Activated CD4-positive, alpha-beta T cell treated with anti-CD3 and anti-CD28 coated beads, Interleukin-2, amount 50 U/mL, for 48 hours (primary cell): Measurements from ENCODE around the gene FZD4.
"Not testable (repeated sequence)": the region's sequence is repeated elsewhere in the genome, so short reads cannot be mapped to it uniquely, and the experiment has no call there.

Experiments
- DNase-seq, 2 experiments: peaks; one replicate each; pipeline ENCODE4 v3.0.0-alpha.2; 2020

Gene FZD4

DNA sequence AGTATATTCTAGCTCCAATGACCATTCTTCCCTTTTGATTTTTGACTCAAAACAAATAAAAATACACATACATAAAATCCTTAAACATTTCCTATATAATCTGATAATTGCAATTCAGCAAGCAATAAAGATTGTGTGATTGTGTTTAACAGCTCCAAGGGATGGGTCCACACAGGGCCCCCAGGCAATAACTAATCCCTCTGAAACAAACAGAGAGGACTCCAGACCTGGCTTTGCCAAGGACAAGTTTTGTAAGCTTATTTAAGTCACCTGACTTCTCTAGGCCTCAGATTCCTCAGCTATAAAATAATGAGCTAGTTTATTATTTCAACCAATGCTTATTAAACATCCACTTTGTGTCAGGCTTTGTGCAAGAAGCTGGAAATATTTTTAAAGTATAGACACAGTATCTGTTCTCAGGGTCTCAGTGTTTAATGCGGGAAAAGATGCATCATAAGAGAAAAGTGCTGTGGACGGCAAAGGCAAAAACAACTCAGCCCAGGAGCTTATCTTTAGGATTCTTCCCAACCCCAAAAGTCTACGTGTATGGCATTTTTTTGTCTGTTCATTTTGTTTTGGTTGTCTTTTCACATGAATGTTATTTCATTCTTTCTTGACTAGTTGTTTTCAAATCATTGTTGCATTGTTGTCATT, 20.1 kb downstream of the FZD4 start:
- no peak for DNase-seq

DNA sequence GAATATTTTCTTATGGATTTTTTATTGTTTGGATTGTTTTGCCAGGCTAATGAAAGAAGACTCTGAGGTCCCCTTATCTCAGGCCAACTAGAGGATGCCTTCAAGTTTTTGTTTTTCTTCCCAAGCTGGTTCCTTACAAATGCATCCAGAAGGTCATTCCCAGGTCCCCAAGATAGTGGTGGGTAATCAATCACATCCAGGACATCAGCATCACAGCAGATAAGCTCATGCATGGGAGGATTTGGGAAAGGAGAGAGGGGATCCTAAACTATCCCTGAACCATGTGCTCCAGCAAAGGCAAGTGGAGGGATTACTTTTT, 20.7 kb downstream of the FZD4 start:
- no peak for DNase-seq

DNA sequence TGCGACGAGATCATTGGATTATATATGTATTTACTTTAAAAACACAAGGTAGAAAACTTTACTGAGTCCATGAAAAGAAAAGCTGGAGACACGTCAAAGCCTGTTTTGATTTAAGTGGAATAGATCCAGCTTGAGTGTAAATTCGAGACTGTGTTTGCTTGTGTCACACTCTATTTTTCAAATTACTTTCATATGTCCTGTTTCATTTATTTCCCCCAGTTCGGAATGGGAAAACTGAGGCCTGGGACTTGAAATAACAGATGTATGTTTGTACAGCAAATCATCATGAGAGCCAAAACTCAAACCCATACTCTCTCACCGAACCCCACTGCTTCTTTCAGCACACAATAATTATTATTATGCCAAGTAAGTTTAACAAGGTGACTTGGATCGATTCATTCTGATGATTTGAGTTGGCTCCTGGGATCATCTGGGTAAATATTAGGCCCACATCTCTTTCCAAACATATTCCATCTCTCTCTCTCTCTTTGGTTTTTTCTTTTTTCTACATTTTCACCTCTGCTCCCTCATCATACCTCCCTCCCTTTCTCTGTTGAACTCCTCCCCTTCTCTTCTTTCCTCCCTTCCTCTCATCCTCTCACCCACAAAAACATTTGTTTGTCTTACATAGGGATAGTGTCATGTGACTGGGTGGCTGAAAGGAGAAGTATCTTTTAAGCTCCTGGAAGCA, 21.2 kb downstream of the FZD4 start:
- DNase-seq = no peak

DNA sequence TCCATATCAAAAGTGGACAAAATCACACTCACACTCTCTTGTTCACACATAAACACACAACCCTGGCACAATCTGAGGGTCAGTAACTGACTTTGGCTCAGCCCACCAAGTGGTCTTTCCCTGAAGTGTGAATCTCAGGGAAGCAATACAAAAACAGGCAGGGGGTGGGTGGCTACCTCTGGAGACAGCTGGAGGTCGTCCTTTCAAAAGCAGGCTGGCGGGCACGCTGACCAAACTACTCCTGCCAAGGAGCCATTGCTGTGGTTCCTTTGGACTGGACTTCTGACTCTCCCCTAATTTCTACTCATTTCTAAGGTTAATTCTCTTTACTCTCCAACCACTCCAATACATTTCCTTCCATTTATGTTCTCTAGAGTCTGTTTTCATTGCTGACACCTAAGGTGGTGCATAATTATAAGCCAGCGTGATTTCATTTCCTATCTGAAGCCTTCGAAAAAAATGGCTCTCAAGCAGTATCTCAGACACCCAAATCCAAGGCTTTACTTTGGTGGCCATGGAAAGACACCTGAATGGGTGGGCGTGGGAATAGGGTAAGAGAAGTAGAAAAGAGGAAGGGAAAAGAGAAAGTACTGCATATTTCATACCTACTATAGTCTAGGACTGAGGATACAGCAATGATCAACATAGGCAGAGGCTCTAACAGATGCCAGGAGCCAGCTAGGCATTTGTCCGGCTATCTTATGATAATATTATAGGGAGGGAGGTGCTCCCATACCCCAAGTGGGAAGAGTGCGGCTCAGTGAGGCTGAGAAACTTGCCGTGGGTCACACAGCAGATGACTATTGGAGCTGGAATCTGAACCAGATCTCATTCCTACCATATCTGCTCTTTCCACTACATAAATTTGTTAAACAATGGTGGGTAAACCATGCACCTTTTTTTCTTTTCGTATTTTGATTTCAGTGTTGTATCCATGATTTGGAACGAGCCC, 22.0 kb downstream of the FZD4 start:
- DNase-seq = no peak

DNA sequence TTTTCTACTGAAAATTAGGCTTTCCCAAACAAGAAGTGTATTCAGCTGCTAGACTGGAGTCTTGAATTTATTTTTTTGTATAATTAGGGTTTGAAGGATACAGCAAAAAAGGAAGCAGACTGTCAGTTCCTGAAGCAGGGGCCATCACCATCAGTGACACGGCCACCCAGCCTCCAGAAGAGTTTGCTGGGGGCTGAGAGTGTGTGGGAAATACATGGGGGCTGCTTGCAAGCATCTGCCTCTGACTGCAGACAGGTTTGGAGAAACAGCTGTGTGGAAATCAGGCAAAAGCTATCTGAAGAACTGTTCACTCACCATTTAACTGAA, 23.0 kb downstream of the FZD4 start:
- no peak for DNase-seq

DNA sequence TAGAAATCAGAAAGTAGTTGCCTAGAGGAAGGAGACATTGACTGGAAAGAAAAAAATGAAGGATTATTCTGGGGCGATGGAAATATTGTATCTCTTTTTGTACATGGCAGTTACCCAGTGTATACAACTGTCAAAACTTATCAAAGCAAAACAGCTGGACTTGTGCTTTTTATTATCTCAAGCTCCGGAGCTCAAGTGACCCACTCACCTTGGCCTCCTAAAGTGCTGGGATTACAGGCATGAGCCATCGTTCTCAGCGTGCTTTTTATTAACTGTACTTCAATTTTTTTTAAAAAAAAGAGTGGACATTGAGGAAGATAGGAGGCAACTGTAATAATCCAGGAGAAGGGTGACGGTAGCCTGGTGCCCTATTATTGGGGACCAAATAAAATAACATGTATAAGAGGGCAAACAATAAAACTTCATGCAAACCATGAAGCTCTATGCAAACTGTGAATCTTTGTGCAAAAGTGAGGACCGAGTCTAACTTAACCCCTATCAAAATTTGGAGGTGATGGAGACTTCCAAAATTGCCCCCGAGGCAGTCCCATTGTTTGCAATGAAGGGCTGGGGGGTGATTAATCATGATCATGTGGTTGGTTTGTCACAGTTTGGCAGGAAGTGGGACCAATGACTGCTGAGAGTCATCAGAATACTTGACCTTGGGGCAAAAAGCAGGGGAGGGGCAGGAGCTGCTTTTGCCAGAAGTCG, 23.5 kb downstream of the FZD4 start:
- peak in 1 of 2 experiments; percentile 2 for DNase-seq

DNA sequence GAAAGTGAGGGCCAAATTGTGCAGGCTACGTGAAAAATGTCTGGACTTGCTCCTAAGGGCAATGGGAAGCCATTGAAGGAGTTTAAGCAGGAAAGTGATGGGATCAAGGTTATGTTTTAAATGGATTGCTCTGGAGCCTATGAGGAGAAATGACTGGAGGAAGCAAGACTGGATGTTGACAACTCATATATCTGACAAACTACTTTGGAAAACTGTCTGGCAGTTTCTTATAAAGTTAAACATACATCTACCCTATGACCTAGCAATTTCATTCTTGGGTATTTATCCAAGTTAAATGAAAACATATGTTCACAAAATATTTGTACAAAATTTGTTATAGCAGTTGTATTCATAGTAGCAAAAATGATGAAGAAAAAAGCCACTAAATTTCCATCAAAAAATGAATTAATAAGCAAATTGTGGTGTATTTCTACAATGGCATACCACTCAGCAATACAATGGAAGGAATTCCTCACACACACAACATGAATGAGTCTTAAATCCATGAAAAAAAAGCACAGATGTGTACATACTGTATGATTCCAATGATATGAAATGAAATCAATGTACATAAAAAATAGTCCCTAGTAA, 24.1 kb downstream of the FZD4 start:
- no peak for DNase-seq

DNA sequence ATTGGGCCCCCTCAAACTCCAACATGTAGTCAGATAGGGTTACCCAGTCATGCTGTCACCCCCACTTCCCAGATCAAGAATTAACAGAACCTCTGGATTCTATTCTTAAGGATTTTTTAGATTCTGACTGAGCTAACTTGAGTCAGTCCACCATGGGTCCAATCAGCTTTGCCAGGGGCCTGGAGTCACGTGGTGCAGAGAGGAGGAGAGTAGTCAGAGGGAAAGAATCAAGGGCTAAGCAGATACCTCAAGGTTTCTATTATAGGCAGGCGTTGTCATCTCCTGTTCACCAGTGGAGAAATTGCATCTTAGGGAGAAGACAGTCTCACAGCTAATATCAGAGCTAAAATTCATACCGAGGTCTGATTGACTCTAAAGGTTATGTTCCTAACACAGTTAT, 28.2 kb downstream of the FZD4 start:
- no peak for DNase-seq

DNA sequence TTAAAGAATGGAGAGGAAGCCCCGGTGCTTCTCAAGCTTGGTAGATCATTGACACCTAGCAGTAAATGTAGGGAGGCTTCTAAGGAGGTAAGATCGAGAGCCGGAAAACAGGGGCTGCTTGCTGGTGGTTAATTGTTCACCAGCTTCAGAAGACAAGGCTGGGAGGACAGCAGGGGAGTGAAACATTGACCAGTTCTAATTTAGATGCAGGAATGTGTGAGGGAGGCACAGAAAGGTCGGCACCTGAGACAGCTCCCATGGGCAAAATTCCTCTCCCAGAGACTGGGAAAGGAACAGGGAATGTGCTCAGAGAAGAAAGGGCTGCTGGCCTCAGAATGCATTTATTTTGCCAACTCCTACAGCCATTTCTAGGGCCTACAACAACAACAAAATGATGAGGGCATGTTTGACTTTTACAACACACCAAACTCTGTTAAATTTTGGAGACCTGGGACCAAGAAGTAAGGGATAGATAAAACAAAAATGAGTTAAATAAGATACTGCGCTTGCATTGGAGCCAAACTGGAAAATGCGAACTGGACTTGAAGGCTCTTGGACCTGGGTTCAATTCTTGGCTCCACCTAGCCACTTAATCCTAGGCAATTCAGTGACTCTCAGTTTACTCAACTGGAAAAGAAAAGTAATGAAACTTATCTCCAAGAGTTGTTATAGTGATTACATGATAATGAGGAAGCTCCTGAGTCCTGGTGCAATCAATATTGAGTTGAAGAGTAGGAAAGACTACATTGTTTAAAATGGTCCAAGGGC, 31.0 kb downstream of the FZD4 start:
- no peak for DNase-seq

DNA sequence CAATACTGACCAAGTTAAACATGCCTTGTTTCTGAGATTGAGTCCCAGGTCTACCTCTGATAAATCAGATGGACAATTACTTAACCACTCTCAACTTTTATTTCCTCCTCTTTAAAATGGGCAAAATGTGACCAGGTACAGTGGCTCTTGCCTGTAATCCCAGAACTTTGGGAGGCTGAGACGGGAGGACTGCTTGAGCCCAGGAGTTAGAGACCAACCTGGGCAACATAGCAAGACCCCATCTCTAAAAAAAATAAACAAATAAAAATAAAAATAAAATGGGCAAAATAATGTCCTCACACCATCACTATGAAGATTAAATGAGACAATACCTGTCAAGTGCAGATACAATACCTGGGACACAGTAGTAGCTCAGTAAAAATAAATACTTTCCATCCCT, 33.0 kb downstream of the FZD4 start:
- DNase-seq = no peak

DNA sequence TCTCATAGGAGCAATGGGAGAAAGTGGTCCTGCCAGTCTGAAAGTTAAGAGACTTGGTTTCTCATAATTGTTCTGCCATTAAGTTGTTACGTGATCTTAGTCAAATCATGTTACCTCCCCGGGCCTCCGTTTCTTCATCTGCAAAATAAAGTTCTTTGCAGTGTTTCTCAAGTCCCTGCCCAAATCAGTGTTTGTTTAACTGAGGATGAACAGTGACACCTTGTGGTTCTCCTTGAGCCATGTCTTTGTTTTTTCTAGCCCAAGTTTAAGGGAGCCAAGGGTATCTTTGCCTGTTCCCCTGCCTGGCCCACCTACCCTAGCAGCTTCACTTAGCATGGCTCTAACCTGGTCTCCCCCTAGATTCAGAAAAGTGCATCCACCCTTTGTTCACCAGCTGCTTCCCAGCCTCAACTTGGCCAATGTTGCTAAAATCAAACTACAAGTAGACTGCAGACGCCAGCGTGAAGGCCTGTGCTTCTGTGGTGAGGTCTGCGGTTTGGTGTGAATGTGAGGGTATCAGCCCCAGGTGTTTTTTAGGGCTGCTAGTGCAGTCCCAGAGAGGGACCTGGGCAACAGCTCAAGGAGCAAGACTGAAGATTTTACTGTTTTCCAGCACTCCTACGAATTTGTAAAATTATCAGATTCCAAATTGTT, 35.5 kb downstream of the FZD4 start:
- DNase-seq = no peak

DNA sequence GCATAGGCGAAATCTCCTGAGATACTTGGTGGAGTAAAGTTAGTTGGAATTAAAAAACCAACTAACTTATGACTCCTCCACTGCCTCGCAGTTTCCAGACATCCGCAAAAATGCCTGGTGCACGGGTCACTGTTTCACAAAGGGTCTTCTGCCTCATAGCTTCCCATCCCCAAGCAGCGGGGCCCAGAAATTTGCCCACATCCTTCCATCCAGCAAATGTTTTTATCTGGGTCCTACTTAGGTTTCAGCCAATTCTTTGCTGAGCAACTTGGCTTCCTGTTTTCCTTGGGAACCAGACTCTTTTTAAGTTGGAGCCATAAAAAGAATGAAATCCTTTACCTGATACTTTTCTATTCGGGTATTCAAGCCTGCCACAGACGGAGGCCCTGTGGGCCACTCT, 36.2 kb downstream of the FZD4 start:
- no peak for DNase-seq

DNA sequence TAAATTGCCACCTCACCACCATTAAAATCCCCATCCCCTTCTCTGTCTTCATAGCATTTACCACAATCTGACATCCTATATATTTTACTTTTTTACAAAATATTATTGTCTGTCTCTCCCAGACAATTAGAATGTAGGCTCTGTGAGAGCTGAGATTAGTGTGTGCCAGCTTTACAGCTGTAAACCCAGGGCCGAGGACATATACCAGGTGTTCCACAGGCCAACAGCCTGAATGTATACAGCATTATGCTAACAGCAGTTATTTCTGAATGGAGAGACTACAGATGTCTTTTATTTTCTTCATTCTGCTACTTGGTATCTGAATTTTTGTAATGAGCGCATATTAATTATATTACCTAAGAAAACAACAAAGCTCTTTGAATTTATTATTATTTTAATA, 36.7 kb downstream of the FZD4 start:
- no peak for DNase-seq

DNA sequence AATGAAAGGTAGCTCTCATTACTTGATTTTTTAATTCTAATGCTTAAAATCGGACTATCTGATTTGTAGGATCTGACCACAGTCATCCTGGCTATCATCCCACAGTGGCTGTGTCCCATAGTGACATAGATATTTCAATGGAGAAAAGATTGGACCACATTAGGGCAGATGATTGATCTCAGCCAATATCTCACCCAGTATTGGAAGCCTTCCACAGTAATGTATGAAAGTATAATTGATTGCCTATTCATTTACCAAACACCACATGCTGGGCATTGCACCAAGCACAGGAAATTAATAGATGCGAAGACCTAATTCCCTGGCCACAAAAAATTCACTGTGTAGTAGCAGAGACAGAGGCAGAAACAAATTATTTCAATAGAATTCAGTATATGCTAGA, 37.6 kb downstream of the FZD4 start:
- DNase-seq = no peak

DNA sequence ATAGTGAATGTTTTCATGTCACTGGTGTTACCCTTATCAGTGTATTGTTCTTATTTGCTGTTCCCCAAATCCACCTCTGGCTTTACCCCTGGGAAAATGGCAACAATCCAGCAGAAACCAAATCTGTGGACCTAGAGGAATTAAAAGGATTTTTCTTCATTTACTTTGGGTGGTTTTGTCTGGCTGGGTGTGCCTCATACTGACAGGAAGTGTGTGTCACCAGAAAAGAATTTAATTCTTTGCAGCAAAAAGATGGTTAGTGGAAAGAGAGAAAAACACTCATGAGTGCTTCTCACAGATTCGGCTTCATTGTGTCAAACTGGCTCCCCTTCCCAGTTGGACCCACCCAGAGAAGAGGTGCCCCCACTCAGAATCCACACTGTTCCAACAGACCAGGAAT, 38.9 kb downstream of the FZD4 start:
- DNase-seq = no peak

DNA sequence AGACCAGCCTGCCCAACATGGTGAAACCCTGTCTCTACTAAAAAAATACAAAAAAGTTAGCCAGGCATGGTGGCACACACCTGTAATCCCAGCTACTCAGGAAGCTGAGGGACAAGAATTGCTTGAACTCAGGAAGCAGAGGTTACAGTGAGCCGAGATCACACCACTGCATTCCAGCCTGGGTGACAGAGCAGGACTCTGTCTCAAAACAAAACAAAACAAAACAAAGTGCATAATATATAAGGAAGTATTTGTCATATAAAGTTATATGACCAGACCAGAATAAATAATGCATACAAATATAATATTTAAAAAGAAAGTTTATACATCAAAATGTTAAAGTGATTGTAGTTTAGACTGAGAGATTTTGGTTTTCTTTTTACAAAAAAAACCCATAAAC, 39.3 kb downstream of the FZD4 start:
- DNase-seq = not testable (repeated sequence)

DNA sequence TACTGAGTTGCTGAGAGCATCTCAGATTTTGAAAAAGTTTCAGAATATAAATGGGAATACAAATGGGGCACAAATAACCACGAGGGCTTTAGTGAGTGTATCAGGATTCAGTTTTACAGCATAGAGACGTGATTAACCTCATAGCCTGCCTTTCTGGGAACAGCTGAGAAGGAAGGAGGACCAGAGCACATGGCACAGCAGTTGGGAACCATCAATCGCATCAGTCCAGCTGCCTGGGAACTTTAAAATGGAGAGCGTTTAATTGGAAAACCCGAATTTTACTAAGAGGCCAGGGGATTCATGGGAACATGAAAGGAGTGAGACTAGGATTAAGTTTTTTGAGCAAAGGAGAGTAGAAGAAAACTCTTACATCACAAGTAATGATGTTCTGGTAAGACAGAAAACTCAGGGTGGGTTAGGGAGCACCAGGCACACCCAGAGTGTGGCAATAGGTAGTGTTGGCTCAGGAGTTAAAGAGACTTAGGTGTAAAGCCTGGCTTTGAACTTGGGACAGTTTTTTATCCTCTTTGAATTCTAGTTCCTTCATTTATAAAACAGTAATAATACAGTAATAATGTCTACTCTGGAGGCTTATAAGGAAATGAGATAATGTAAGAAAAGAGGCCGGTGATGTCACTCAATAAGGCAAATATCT, 40.2 kb downstream of the FZD4 start:
- no peak for DNase-seq

DNA sequence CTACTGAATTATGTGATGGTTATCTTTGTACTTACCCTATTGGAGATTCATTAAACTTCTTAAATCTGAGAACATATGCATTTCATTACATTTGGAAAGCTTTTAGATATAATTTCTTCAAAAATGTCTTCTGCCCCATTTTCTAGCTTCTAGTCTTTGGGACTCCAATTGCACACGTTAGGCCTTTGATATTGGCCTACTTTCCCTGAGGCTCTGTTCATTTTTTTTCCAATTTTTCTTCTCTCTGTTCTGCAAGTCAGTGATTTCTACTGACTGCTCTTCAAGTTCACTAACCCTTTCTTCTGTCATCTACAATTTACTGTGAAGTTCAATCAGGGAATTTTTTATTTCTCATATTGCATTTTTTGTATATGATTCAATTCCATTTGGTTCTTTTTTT, 43.0 kb downstream of the FZD4 start:
- no peak for DNase-seq

DNA sequence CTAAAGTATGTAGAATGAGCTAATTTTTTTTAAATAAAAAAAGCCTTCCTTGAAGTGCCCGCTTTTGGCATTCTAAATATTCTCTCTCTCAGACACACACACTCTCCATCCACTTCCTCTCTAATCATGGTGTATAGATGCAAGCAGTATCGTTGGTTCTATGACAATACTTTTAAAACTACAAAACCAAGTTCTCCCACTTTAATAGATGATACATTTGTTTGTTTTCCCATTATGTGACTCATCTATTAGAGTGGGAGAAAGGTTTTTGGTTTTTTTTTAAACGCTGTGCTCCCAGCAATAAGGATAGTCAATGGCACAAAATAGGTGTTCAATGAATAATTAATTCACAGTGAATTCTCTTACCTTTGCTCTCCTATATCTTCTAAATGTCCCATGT, 44.6 kb downstream of the FZD4 start:
- no peak for DNase-seq

DNA sequence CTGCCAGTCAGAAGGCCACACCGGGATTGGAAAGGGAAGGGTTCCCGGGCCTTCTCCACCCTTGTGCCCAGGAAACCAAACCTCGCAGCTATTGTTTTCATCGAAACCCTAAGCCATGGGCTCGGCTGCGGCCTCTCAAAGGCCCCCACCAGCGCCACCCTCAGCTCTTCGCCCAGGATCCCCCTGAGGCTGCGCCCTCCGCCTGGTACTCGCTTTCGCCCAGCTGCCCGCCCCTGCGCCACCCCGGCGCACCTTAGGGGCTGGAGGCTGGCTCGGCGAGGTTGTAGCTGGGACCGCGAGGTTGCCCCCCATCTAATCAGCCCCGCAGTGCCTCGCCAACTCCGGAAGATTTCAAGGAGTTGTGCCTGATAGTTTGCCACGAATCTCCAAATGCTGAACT, 49.0 kb downstream of the FZD4 start:
- no peak for DNase-seq

DNA sequence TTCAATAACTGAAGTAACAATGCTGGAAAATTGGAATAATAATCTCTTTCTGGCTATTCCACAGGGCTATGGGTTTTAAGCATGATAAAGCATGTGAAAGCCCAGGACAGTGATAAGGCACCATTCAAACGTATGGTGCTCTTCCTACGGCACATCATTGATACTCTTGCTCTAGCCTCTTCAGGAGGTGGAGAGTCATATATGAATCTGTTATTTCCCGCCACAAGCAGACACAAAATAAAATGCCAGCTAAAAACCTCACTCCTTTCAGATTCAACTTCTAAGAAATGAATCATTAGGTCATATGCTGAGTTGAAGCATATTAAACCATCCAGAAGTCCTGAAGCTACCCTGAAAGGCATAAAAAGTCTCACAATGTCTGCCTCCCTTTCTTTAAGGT, 49.9 kb downstream of the FZD4 start:
- no peak for DNase-seq
